ENCODE measurements around the gene GJB5.

DNA sequence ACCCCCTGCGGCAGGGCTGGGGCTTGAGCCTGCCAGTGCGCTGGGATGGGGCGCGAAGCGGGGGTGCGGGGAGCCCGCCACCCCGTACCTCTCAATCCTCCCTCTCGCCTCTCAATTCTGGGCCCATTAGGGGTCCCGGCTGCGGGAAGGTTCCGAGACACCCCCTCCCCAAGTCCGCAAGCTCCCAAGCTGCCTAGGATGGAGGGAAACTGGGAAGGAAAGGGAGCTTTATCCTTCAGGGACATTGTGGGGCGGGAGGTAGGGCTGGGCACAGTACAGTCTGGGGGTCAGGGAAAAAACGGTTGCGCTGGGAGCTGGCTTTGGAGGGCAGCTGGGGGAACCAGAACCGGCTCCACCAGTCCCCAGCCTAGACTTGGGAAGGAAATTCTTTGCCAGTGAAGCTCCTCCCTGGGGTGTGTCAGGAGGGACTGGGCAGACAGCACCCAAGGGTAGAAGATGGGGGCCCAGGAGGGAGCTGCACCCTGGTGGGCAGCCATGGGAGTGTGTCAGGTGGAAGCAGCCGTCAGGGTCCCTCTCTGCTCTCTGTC lies 27.1 kb downstream of the GJB5 start:
- TF ChIP-seq RAD21 (conservative IDR thresholded peaks at IDR 0.05) = no peak
- no peak for TF ChIP-seq TAF1 (IDR thresholded peaks at IDR 0.05; ENCODE audit: low read depth)
- TF ChIP-seq EZH2 (IDR thresholded peaks at IDR 0.05; ENCODE audit: borderline replicate concordance, insufficient read depth, low read length, poor library complexity, severe bottlenecking) = no peak
- TF ChIP-seq, protein P1, sequence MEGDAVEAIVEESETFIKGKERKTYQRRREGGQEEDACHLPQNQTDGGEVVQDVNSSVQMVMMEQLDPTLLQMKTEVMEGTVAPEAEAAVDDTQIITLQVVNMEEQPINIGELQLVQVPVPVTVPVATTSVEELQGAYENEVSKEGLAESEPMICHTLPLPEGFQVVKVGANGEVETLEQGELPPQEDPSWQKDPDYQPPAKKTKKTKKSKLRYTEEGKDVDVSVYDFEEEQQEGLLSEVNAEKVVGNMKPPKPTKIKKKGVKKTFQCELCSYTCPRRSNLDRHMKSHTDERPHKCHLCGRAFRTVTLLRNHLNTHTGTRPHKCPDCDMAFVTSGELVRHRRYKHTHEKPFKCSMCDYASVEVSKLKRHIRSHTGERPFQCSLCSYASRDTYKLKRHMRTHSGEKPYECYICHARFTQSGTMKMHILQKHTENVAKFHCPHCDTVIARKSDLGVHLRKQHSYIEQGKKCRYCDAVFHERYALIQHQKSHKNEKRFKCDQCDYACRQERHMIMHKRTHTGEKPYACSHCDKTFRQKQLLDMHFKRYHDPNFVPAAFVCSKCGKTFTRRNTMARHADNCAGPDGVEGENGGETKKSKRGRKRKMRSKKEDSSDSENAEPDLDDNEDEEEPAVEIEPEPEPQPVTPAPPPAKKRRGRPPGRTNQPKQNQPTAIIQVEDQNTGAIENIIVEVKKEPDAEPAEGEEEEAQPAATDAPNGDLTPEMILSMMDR (IDR thresholded peaks at IDR 0.05; ENCODE audit: poor library complexity, severe bottlenecking) = no peak
- no peak for TF ChIP-seq POLR2AphosphoS5 (IDR thresholded peaks at IDR 0.05)

All from neural cell (in vitro differentiated cells).